GM19328 (cell line): ENCODE data around the gene C1QTNF8.

Source experiments
- ATAC-seq: cut with Tn5 transposase; IDR thresholded peaks from one replicate; pipeline ENCODE4 v1.9.1; 2021; ENCODE audit warnings: mild to moderate bottlenecking, moderate library complexity; ENCODE audit not compliant: unreplicated experiment

The C1QTNF8 gene

GRCh38 chr16:1080801-1081733 lies 15.0 kb downstream of the C1QTNF8 start:
- no peak for ATAC-seq

GRCh38 chr16:1079786-1080525 lies 16.1 kb downstream of the C1QTNF8 start:
- no peak for ATAC-seq

- no peak for ATAC-seq
These were observed 16.7 kb downstream of the C1QTNF8 start for GRCh38 chr16:1079341-1079740.

GRCh38 chr16:1078579-1079021 lies 17.4 kb downstream of the C1QTNF8 start:
- ATAC-seq: no peak

GRCh38 chr16:1077877-1078578 lies 18.0 kb downstream of the C1QTNF8 start:
- no peak for ATAC-seq

- no peak for ATAC-seq
These were observed 19.1 kb downstream of the C1QTNF8 start for GRCh38 chr16:1076801-1077576.

GRCh38 chr16:1075546-1075945 lies 20.5 kb downstream of the C1QTNF8 start:
- no peak for ATAC-seq

- ATAC-seq: no peak
These were observed 21.7 kb downstream of the C1QTNF8 start for GRCh38 chr16:1074379-1074649.

- ATAC-seq: no peak
These were observed 22.3 kb downstream of the C1QTNF8 start for GRCh38 chr16:1073566-1074378.

- no peak for ATAC-seq
These were observed 22.8 kb downstream of the C1QTNF8 start for GRCh38 chr16:1073262-1073558.

GRCh38 chr16:1072526-1073261 lies 23.4 kb downstream of the C1QTNF8 start, which contains the start of gene SSTR5:
SSTR5 (plus strand) TSS chr16:1072747; CDS start chr16:1078869, 6,122 bp downstream.
- ATAC-seq: no peak

- no peak for ATAC-seq
These were observed 24.4 kb downstream of the C1QTNF8 start for GRCh38 chr16:1071561-1072225.

- no peak for ATAC-seq
These were observed 25.1 kb downstream of the C1QTNF8 start for GRCh38 chr16:1070864-1071408.

GRCh38 chr16:1070084-1070863 lies 25.8 kb downstream of the C1QTNF8 start:
- no peak for ATAC-seq

- no peak for ATAC-seq
These were observed 26.9 kb downstream of the C1QTNF8 start for GRCh38 chr16:1069154-1069553.

GRCh38 chr16:1068451-1068850 lies 27.6 kb downstream of the C1QTNF8 start:
- ATAC-seq: no peak

- ATAC-seq: no peak
These were observed 28.4 kb downstream of the C1QTNF8 start for GRCh38 chr16:1067629-1068028.
